GM19395 (cell line): Measurements from ENCODE around the gene BCAM.
"Not testable (repeated sequence)": the region's sequence is repeated elsewhere in the genome, so short reads cannot be mapped to it uniquely, and the experiment has no call there.

Experiments
- ATAC-seq: cut with Tn5 transposase; IDR thresholded peaks from one replicate; pipeline ENCODE4 v1.9.1; 2021; ENCODE audit warnings: mild to moderate bottlenecking, moderate library complexity; ENCODE audit not compliant: unreplicated experiment

BCAM gene

GRCh38 chr19:44848036-44848811 is 39.3 kb downstream of the BCAM start:
- no peak for ATAC-seq

GRCh38 chr19:44848812-44849447 is 40.0 kb downstream of the BCAM start:
- ATAC-seq: no peak

GRCh38 chr19:44850641-44851109 is 41.8 kb downstream of the BCAM start:
- no peak for ATAC-seq

GRCh38 chr19:44851427-44851826 is 42.5 kb downstream of the BCAM start:
- ATAC-seq: no peak

- no peak for ATAC-seq
These were observed 46.7 kb downstream of the BCAM start for GRCh38 chr19:44855606-44856005.

- no peak for ATAC-seq
These were observed 47.6 kb downstream of the BCAM start for GRCh38 chr19:44856421-44857083.

DNA sequence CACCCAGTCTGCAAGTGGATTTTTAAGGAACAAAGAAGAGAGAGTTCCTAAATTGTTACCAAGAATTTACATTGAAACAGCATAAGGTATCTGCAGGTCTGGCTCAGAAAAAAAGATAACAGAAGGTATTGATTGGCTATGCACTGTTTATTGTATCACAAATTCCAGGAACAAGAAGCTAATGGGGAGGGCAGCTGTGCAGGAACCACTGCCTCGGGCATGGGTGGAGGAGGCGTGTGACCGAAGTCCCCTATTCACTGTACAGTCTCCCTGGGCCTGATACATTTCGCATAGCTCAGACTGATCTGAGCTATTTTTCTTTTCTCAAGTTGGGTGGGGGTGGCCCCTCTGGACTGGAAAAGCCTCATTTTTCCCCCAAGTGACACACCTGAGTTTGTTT is 48.9 kb downstream of the BCAM start:
- ATAC-seq: no peak

DNA sequence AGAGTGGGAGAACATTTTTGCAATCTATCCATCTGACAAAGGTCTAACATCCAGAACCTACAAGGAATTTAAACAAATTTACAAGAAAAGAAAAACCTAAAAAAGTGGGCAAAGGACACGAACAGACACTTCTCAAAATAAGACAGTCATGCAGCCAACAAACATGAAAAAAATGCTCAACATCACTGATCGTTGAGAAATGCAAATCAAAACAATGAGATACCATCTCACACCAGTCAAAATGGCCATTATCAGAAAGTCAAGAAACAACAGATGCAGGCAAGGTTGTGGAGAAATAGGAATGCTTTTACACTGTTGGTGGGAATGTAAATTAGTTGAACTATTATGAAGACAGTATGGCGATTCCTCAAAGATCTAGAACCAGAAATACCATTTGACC is 52.7 kb downstream of the BCAM start:
- not testable (repeated sequence) for ATAC-seq

DNA sequence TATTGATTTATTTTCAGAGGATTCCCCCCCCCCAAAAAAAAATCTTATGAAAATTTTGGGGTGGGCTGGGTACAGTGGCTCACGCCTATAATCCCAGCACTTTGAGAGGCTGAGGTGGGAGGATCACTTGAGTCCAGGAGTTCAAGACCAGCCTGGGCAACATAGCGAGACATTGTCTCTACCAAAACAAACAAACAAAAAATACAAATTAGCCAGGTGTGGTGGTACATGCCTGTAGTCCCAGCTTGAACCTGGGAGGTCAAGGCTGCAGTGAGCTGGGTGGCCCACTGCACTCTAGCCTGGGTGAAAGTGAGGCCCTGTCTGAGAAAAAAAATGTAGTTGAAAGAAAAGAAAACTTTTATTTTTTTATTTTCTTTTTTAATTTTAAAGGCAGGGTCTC is 55.1 kb downstream of the BCAM start:
- no peak for ATAC-seq

- ATAC-seq: no peak
These were observed 56.4 kb downstream of the BCAM start for GRCh38 chr19:44865196-44865767.

- no peak for ATAC-seq
These were observed 57.8 kb downstream of the BCAM start for GRCh38 chr19:44866664-44867063.

- ATAC-seq: no peak
These were observed 58.7 kb downstream of the BCAM start for GRCh38 chr19:44867578-44867977.

GRCh38 chr19:44869733-44870470 is 61.0 kb downstream of the BCAM start:
- no peak for ATAC-seq
